DOHH2 (cell line): ENCODE measurements around the gene AHI1.

ENCODE experiments used
- H3F3A ChIP-seq: fragments of 200-600 bp; sonication (generic), shearing (Covaris generic); 2 replicates; pipeline ENCODE4 v1.6.0; 2016; ENCODE audit warnings: antibody characterized with exemption, mild to moderate bottlenecking; ENCODE audit not compliant: control insufficient read depth, insufficient read depth
- H3K27ac ChIP-seq: fragments of 200-600 bp; sonication (generic); 2 replicates; pipeline ENCODE4 v1.5.1; 2014; ENCODE audit warnings: low read depth, mild to moderate bottlenecking, low read length, moderate library complexity
- H3K27me3 ChIP-seq: fragments of 200-600 bp; sonication (generic); 2 replicates; pipeline ENCODE4 v1.6.1; 2014; ENCODE audit warnings: mild to moderate bottlenecking, low read length, mixed read lengths; ENCODE audit not compliant: control insufficient read depth
- H3K36me3 ChIP-seq: fragments of 200-600 bp; sonication (generic); 2 replicates; pipeline ENCODE4 v1.6.1; 2014; ENCODE audit warnings: mild to moderate bottlenecking, low read length, moderate library complexity, mixed read lengths; ENCODE audit not compliant: control insufficient read depth
- H3K4me1 ChIP-seq: fragments of 200-600 bp; sonication (generic); 2 replicates; pipeline ENCODE4 v1.6.1; 2014; ENCODE audit warnings: mild to moderate bottlenecking, low read length, mixed read lengths; ENCODE audit not compliant: control insufficient read depth
- H3K4me2 ChIP-seq: fragments of 200-600 bp; sonication (generic); 2 replicates; pipeline ENCODE4 v1.6.0; 2014; ENCODE audit warnings: mild to moderate bottlenecking, low read length, moderate library complexity
- H3K4me3 ChIP-seq: fragments of 200-600 bp; sonication (generic); 2 replicates; pipeline ENCODE4 v1.5.1; 2014; ENCODE audit warnings: mild to moderate bottlenecking, low read length, mixed read lengths
- H3K79me2 ChIP-seq: fragments of 200-600 bp; sonication (generic); 2 replicates; pipeline ENCODE4 v1.6.1; 2014; ENCODE audit warnings: mild to moderate bottlenecking, low read length, mixed read lengths; ENCODE audit not compliant: control insufficient read depth
- H3K9me2 ChIP-seq: fragments of 200-600 bp; sonication (generic); replicated peaks from 2 replicates; pipeline ENCODE4 v1.6.1; 2014; ENCODE audit warnings: mild to moderate bottlenecking, low read length, mixed read lengths; ENCODE audit not compliant: control insufficient read depth
- H3K9me3 ChIP-seq: fragments of 200-600 bp; sonication (generic); 2 replicates; pipeline ENCODE4 v1.6.1; 2014; ENCODE audit warnings: antibody characterized with exemption, low read length, mixed read lengths; ENCODE audit not compliant: control insufficient read depth, insufficient read depth
- H4K20me1 ChIP-seq: fragments of 200-600 bp; sonication (generic); 2 replicates; pipeline ENCODE4 v1.6.0; 2014; ENCODE audit warnings: low read depth, mild to moderate bottlenecking, antibody characterized with exemption, low read length, moderate library complexity; ENCODE audit not compliant: control insufficient read depth, insufficient read depth
- EZH2phosphoT487 ChIP-seq: fragments of 200-600 bp; sonication (generic); IDR thresholded peaks from 2 replicates; pipeline ENCODE4 v1.6.1; 2017; ENCODE audit warnings: borderline replicate concordance, mild to moderate bottlenecking, antibody characterized with exemption, low read length, moderate library complexity, mixed read lengths
- TF ChIP-seq, protein P1 (sequence below): fragments of 200-600 bp; sonication (generic); IDR thresholded peaks from one replicate; pipeline ENCODE4 v1.5.1; 2014; ENCODE audit warnings: antibody characterized with exemption, mild to moderate bottlenecking, low read depth, low read length; ENCODE audit not compliant: poor library complexity, severe bottlenecking

Gene AHI1

DNA sequence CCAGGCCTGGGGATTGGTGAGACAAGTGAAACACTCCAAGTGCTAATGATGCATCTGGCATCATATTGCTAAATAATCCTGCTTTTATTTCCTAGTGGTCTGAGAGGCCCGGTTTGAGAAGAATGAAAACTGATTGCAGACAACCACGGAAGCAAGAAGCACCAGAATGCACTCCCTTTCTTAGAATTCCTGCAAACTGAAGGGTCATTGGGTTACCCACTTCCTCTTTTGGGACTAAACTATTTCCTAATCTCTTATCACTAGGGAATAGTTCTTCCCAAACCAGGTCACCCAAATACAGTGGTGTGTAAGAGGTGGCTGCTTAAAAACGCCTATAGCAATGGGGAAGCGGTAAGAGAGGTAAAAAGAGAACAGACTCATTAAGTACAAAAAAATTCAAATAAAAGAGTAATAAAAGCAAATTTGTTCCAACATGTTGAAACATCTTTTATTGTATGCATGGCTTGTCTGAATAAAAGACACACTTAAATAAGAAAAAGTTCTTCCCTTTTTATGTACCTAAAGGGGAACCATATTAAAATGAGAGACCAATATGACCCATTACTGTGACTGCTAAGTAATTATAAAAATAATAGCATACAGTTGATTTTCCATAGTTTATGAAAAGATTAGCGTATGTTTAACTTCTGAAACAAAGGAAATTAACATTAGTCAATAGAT is 190.7 kb downstream of the AHI1 start:
- Histone ChIP-seq H4K20me1 (no peaks in the 10 kb centered on the region), H3K4me3 (no peak overlapping the region)

DNA sequence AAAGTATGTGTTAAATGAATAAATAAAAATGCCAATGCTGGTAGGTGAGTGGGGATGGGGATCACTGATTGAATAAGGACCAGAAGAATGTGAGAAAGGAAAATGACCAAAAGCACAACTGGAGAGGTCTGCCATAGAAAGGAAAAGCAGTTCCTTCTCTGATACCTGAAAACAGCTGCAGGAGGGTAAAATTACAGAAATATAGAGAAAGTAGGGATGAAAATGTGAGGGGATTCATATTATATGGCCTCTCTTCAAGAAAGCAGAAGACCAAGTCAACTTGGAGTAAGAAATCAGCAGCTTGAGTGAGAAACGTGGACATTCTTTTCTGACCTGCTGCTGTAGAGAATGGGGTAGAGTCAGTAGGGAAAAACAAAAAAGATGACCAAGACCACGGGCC is 191.4 kb downstream of the AHI1 start:
- Histone ChIP-seq H4K20me1 (no peaks in the 10 kb centered on the region), H3K27ac (no peak overlapping the region), H3K79me2 (no peaks in the 10 kb centered on the region), H3K4me3 (no peak overlapping the region), H3K9me3 (no peaks in the 10 kb centered on the region), H3K27me3 (no peaks in the 10 kb centered on the region), H3K9me2 (no peaks in the 10 kb centered on the region), H3K36me3 (no peaks in the 10 kb centered on the region), H3K4me2 (no peak overlapping the region), H3F3A (no peaks in the 10 kb centered on the region; the same call in 1 of the 2 replicates), H3K4me1 (peaks cover 4% of the 10 kb centered on the region)
- TF ChIP-seq, protein P1, sequence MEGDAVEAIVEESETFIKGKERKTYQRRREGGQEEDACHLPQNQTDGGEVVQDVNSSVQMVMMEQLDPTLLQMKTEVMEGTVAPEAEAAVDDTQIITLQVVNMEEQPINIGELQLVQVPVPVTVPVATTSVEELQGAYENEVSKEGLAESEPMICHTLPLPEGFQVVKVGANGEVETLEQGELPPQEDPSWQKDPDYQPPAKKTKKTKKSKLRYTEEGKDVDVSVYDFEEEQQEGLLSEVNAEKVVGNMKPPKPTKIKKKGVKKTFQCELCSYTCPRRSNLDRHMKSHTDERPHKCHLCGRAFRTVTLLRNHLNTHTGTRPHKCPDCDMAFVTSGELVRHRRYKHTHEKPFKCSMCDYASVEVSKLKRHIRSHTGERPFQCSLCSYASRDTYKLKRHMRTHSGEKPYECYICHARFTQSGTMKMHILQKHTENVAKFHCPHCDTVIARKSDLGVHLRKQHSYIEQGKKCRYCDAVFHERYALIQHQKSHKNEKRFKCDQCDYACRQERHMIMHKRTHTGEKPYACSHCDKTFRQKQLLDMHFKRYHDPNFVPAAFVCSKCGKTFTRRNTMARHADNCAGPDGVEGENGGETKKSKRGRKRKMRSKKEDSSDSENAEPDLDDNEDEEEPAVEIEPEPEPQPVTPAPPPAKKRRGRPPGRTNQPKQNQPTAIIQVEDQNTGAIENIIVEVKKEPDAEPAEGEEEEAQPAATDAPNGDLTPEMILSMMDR = no peak
- no peak for TF ChIP-seq EZH2phosphoT487

More for the DNA sequence above, 190.7 kb downstream of the AHI1 start:
- Histone ChIP-seq H3K9me2 (no peaks in the 10 kb centered on the region), H3K27me3 (no peaks in the 10 kb centered on the region), H3K4me2 (no peak overlapping the region), H3K4me1 (peaks cover 4% of the 10 kb centered on the region), H3K27ac (no peak overlapping the region), H3K9me3 (no peaks in the 10 kb centered on the region), H3F3A (no peaks in the 10 kb centered on the region; the same call in 1 of the 2 replicates), H3K36me3 (no peaks in the 10 kb centered on the region), H3K79me2 (no peaks in the 10 kb centered on the region)
- TF ChIP-seq EZH2phosphoT487 = no peak
- TF ChIP-seq, protein P1 = no peak

DNA sequence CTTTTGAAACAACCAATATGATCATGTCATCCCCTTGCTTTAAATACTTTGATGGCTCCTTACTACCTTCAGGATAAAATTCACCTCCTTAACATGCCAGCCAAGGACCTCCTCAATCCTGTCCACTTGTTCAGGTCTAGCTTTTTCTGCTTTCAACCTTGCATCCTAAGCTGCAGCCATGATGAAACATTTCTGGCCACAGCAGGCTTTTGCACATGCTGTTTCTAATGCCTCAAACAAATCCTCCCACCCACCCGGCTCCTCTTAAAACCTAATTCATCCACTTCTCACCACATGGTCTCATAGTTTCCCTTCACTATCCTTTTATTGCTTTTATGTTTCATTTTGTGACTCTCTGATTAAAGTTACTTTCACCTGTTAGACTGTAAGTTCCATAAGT is 191.9 kb downstream of the AHI1 start:
- Histone ChIP-seq H4K20me1 (no peaks in the 10 kb centered on the region), H3K9me2 (no peaks in the 10 kb centered on the region), H3K79me2 (no peaks in the 10 kb centered on the region), H3K4me3 (no peak overlapping the region), H3K27me3 (no peaks in the 10 kb centered on the region), H3K4me1 (peaks cover 4% of the 10 kb centered on the region), H3F3A (no peaks in the 10 kb centered on the region; the same call in 1 of the 2 replicates), H3K27ac (no peak overlapping the region), H3K4me2 (no peak overlapping the region), H3K9me3 (no peaks in the 10 kb centered on the region), H3K36me3 (no peaks in the 10 kb centered on the region)
- TF ChIP-seq EZH2phosphoT487 = no peak
- TF ChIP-seq, protein P1 = no peak
